GM19463 (cell line): ENCODE results near the gene FBRSL1.

ENCODE experiments used
- ATAC-seq: cut with Tn5 transposase; IDR thresholded peaks from one replicate; pipeline ENCODE4 v1.9.1; 2021; ENCODE audit warnings: mild to moderate bottlenecking, moderate library complexity; ENCODE audit not compliant: unreplicated experiment

FBRSL1 gene

GRCh38 chr12:132537836-132538662 is 48.1 kb downstream of the FBRSL1 start:
- no peak for ATAC-seq

GRCh38 chr12:132538663-132538990 is 48.7 kb downstream of the FBRSL1 start:
- no peak for ATAC-seq

- no peak for ATAC-seq
These were observed 49.2 kb downstream of the FBRSL1 start for GRCh38 chr12:132539016-132539773.

GRCh38 chr12:132540436-132540835 is 50.5 kb downstream of the FBRSL1 start:
- no peak for ATAC-seq

GRCh38 chr12:132541200-132541599 is 51.2 kb downstream of the FBRSL1 start:
- ATAC-seq: no peak

GRCh38 chr12:132541996-132542395 is 52.0 kb downstream of the FBRSL1 start:
- no peak for ATAC-seq

GRCh38 chr12:132542661-132543060 is 52.7 kb downstream of the FBRSL1 start:
- ATAC-seq: no peak

- ATAC-seq: no peak
These were observed 53.5 kb downstream of the FBRSL1 start for GRCh38 chr12:132543298-132544079.

- ATAC-seq: no peak
These were observed 54.1 kb downstream of the FBRSL1 start for GRCh38 chr12:132544080-132544397.

GRCh38 chr12:132544498-132544897 is 54.5 kb downstream of the FBRSL1 start:
- ATAC-seq: no peak

GRCh38 chr12:132545164-132545953 is 55.4 kb downstream of the FBRSL1 start:
- ATAC-seq: no peak

- ATAC-seq: no peak
These were observed 56.0 kb downstream of the FBRSL1 start for GRCh38 chr12:132545955-132546354.

GRCh38 chr12:132546647-132547046 is 56.7 kb downstream of the FBRSL1 start:
- ATAC-seq: no peak

GRCh38 chr12:132547205-132547740 is 57.3 kb downstream of the FBRSL1 start:
- ATAC-seq: no peak

- ATAC-seq: no peak
These were observed 58.6 kb downstream of the FBRSL1 start for GRCh38 chr12:132548430-132549058.

GRCh38 chr12:132549059-132549458 is 59.1 kb downstream of the FBRSL1 start:
- ATAC-seq: no peak

GRCh38 chr12:132550014-132550802 is 60.3 kb downstream of the FBRSL1 start:
- ATAC-seq: no peak

- ATAC-seq: no peak
These were observed 61.1 kb downstream of the FBRSL1 start for GRCh38 chr12:132550830-132551640.

- ATAC-seq: no peak
These were observed 61.7 kb downstream of the FBRSL1 start for GRCh38 chr12:132551641-132552031.
